GM12878 (cell line): ENCODE measurements around the gene PDE6D. TPM values are rescaled to one million over a fixed set of nuclear protein-coding genes. Genes with fewer than 3 reads are reported as not detected.

Experiments used
- ATAC-seq: fragments of 200-7000 bp; cut with Tn5 transposase; 3 replicates; pipeline ENCODE4 v1.9.1; 2020; ENCODE audit warnings: mild to moderate bottlenecking, moderate library complexity
- BruUV-seq: library from RNA; stranded (reverse); fragments of 400-500 nt; replicated peaks from 2 replicates; lab custom pipeline; 2021; lab: Mats Ljungman, UMichigan
- CTCF ChIA-PET: fragments of 300-600 bp; sonication (Branson Sonifier 250); formaldehyde crosslinking; extraction: SDS; loops from one replicate; lab custom pipeline; 2021; ENCODE audit warnings: inconsistent platforms; lab: Yijun Ruan, JAX
- POLR2A ChIA-PET: fragments of 350-600 bp; formaldehyde crosslinking; extraction: SDS; loops from one replicate; lab custom pipeline; 2021; ENCODE audit warnings: inconsistent platforms; lab: Charles Lee
- RAD21 ChIA-PET: fragments of 300-600 bp; sonication (Branson Sonifier 250); formaldehyde crosslinking; loops from one replicate; lab custom pipeline; 2023; ENCODE audit warnings: antibody characterized with exemption; ENCODE audit not compliant: unreplicated experiment; lab: Charles Lee
- SMC1A ChIA-PET: fragments of 300-600 bp; sonication (Branson Sonifier 250); formaldehyde crosslinking; loops from one replicate; lab custom pipeline; 2023; ENCODE audit not compliant: unreplicated experiment, uncharacterized antibody; lab: Charles Lee
- DNase-seq: peaks from one replicate; pipeline ENCODE4 v3.0.0-alpha.2; 2011; ENCODE audit warnings: low read depth, low spot score
- FAIRE-seq: peaks from 3 replicates; lab custom pipeline; 2011; peaks lifted over from hg19 to GRCh38; lab: Jason Lieb, UNC
- H2AFZ ChIP-seq: 2 replicates; pipeline ENCODE4 v1.6.0; 2011; ENCODE audit warnings: low read depth, low read length, control low read depth; ENCODE audit not compliant: control insufficient read depth
- H3K27ac ChIP-seq: 2 replicates; pipeline ENCODE4 v1.5.1; 2011; ENCODE audit warnings: control low read depth; ENCODE audit not compliant: control insufficient read depth, insufficient read depth
- H3K27me3 ChIP-seq, 2 experiments: replicated peaks in 1 of 2; 2 replicates each; pipeline versions ENCODE4 v1.6.0 to v1.6.1; 2011; ENCODE audit warnings: low read length in 1 of 2; ENCODE audit not compliant: control insufficient read depth in 2 of 2, insufficient read depth in 2 of 2
- H3K36me3 ChIP-seq, 2 experiments: 2 replicates each; pipeline ENCODE4 v1.5.1; 2011; ENCODE audit warnings: low read length in 1 of 2; ENCODE audit not compliant: control insufficient read depth in 2 of 2, insufficient read depth in 2 of 2
- H3K4me1 ChIP-seq: 2 replicates; pipeline ENCODE4 v1.6.1; 2011; ENCODE audit warnings: mild to moderate bottlenecking, low read length, moderate library complexity, mixed read lengths; ENCODE audit not compliant: control insufficient read depth, insufficient read depth
- H3K4me2 ChIP-seq: 2 replicates; pipeline ENCODE4 v1.6.0; 2011; ENCODE audit warnings: control low read depth; ENCODE audit not compliant: control insufficient read depth, insufficient read depth
- H3K4me3 ChIP-seq: fragments of 200-600 bp; sonication (generic); 2 replicates; pipeline ENCODE4 v1.5.1; 2016
- H3K79me2 ChIP-seq: 2 replicates; pipeline ENCODE4 v1.6.0; 2011; ENCODE audit warnings: low read length; ENCODE audit not compliant: control insufficient read depth, insufficient read depth
- H3K9ac ChIP-seq: 2 replicates; pipeline ENCODE4 v1.8.0; 2011; ENCODE audit warnings: low read length, control low read depth, mixed read lengths; ENCODE audit not compliant: control insufficient read depth, insufficient read depth
- H3K9me3 ChIP-seq: replicated peaks from 3 replicates; pipeline ENCODE4 v1.5.1; 2011; ENCODE audit warnings: mild to moderate bottlenecking, low read length; ENCODE audit not compliant: control insufficient read depth, insufficient read depth
- H4K20me1 ChIP-seq: 2 replicates; pipeline ENCODE4 v1.6.0; 2011; ENCODE audit not compliant: control insufficient read depth, insufficient read depth
- LARP7 ChIP-seq: fragments of 450-650 bp; IDR thresholded peaks from 2 replicates; pipeline ENCODE4 v1.6.1; 2017; ENCODE audit warnings: mild to moderate bottlenecking
- SPI1 ChIP-seq: IDR thresholded peaks from 2 replicates; pipeline ENCODE4 v1.6.1; 2011; ENCODE audit warnings: low read depth, mild to moderate bottlenecking, low read length, moderate library complexity, borderline replicate concordance; ENCODE audit not compliant: insufficient read depth
- ZNF274 ChIP-seq: IDR thresholded peaks from one replicate; pipeline ENCODE4 v1.8.0; 2011; ENCODE audit not compliant: insufficient read length, insufficient read depth
- WGBS: methylation state at CpG from one replicate; pipeline ENCODE4 v1.1.6; 2016; ENCODE audit warnings: low lambda C conversion rate; ENCODE audit not compliant: insufficient replicate concordance, insufficient coverage; ENCODE audit errors: missing lambda C conversion rate; 5-methylcytosine and 5-hydroxymethylcytosine counted together
- in situ Hi-C: fragments of 300-500 bp; cut with MboI; formaldehyde crosslinking; loops from 9 replicates; pipeline ENCODE4 v1.14.3; 2018; ENCODE audit warnings: mixed read lengths
- intact Hi-C: fragments of 100-400 bp; cut with micrococcal nuclease; formaldehyde crosslinking; loops from one replicate; pipeline ENCODE4 v1.14.2; 2022; ENCODE audit not compliant: unreplicated experiment
- polyA plus RNA-seq, 11 experiments: library from polyadenylated mRNA; depleted of rRNA in 4 of 11; unstranded in 6 of 11; stranded (reverse) in 5 of 11; fragments of >200 nt; fragmentation: Nextera tagmentation in 4 of 11; fragmentation: Illumina TruSeq in 1 of 11; extraction: Ambion mirVana in 4 of 11; extraction: Trizol in 1 of 11; gene quantifications; 1 replicate in 1 of 11; 2 replicates in 10 of 11; pipeline versions ENCODE4 v1.2.1 to v1.2.3, GENCODE V29; 2011 to 2016; ENCODE audit warnings: inconsistent platforms in 2 of 11, missing spikeins in 2 of 11, low read depth in 1 of 11
- total RNA-seq, 4 experiments: library from RNA; depleted of rRNA in 3 of 4; stranded (reverse); fragments of >200 nt in 3 of 4; fragmentation: Illumina TruSeq in 1 of 4; extraction: Trizol in 1 of 4; gene quantifications; 2 replicates each; pipeline versions ENCODE4 v1.2.1 to v1.2.3, GENCODE V29; 2013 to 2021

PDE6D gene
- total and polyA plus RNA-seq, 10 of the 15 experiments (the other 5 are each of a cell fraction or from before 2014, with no cell fraction given) = 8.2 to 69.4 (median 56.2) TPM

DNA sequence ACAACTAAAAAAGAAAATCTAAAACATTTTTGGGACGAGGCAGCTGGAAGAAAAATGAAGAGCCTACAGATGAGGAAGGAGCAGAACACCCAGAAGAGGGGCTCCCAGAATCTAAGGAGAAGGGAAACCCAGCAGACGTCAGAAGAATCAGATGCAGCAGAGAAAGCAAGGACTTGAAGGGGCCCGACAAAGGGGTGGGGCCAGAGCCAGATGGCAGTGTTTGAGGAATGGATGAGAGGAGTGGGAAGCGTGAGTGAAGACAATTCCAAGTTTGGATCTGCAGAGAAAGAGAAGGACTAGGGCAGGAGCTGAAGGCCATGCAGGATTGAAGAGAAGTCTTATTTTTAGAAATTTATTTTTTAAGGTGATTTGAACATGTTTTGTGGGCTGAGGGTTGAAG is 53.5 kb downstream of the PDE6D start:
- FAIRE-seq (no peak), ATAC-seq (no peak), DNase-seq (no peak)
- SMC1A ChIA-PET = no interaction called here
- Histone ChIP-seq H3K4me1 (no peaks in the 10 kb centered on the region), H2AFZ (no peak overlapping the region), H3K36me3 (peaks cover 0 to 3% of the 10 kb centered on the region in 2 experiments; a peak in 1 of 4 replicates), H3K79me2 (no peaks in the 10 kb centered on the region), H3K27me3 (no peaks in the 10 kb centered on the region), H3K9ac (no peak overlapping the region), H3K27ac (no peak overlapping the region), H3K4me3 (no peak overlapping the region), H4K20me1 (no peaks in the 10 kb centered on the region), H3K9me3 (no peaks in the 10 kb centered on the region), H3K4me2 (no peak overlapping the region)
- intact Hi-C loops (no loop called here), in situ Hi-C loops (no loop called here)
- RAD21 ChIA-PET = no interaction called here
- BruUV-seq = no TSS peak
- CTCF ChIA-PET = interaction anchor here (0.8 to 1.7 kb wide), 3 partner anchors 11 to 50 kb away, joined by 3 read pairs; no protein-coding TSS in a partner anchor
- no peak for TF ChIP-seq LARP7
- no peak for TF ChIP-seq ZNF274
- POLR2A ChIA-PET = no interaction called here
- WGBS = 66% methylated on average over 4 of the region's 4 CpGs

DNA sequence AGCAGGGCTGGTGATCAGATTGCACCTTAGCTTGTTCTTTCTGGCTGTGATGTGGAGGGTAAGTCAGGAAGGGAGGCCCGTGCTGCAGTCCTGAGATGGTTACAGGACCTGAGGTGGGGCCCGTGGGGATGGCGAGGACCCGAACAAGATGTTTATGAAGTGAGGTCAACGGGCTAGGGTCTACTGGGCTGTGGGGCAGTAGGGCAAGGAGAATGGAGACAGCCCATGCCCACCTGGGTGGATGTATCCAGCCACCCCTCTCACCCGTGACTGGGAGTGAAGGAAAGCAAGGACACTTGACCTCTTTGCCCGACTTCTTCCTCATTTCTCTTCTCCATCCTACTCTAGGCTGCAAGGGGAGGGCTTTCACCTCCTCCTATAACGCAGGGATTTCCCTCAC is 54.8 kb downstream of the PDE6D start:
- TF ChIP-seq SPI1 = no peak
- TF ChIP-seq, all 136 proteins: peak for 0
- BruUV-seq = no TSS peak
- no peak for ATAC-seq
- POLR2A ChIA-PET = no interaction called here
- SMC1A ChIA-PET = interaction anchor here (0.8 to 2.1 kb wide), 2 partner anchors 9 to 51 kb away, joined by 3 to 5 read pairs; no protein-coding TSS in a partner anchor
- RAD21 ChIA-PET = interaction anchor here (0.9 kb wide), 1 partner anchor 43 kb away, joined by 3 read pairs; no protein-coding TSS in a partner anchor
- Histone ChIP-seq H3K27ac (no peak overlapping the region), H2AFZ (no peak overlapping the region), H3K4me2 (no peak overlapping the region), H3K27me3 (no peaks in the 10 kb centered on the region), H3K4me1 (peaks cover 7% of the 10 kb centered on the region), H3K79me2 (no peaks in the 10 kb centered on the region), H3K9me3 (no peaks in the 10 kb centered on the region), H3K9ac (no peak overlapping the region), H3K36me3 (no peaks in the 10 kb centered on the region), H4K20me1 (no peaks in the 10 kb centered on the region), H3K4me3 (no peak overlapping the region)
- intact Hi-C loops = no loop called here
- FAIRE-seq = no peak
- in situ Hi-C loops = no loop called here
- 88% methylated on average over 8 of the region's 8 CpGs for WGBS
- CTCF ChIA-PET = interaction anchor here (0.6 to 3.2 kb wide), 3 partner anchors 12 to 113 kb away, joined by 3 to 31 read pairs (median 5); no protein-coding TSS in a partner anchor
- DNase-seq = no peak
